Epithelial cell of prostate (primary cell): ENCODE results near the gene FREM1.

Experiments used
- DNase-seq: peaks from one replicate; pipeline ENCODE4 v3.0.0-alpha.2; 2011; ENCODE audit warnings: low read depth, low spot score
- H3K27ac ChIP-seq: fragments of 450-650 bp; 2 replicates; pipeline ENCODE4 v1.5.1; 2017; ENCODE audit warnings: mild to moderate bottlenecking

The FREM1 gene

DNA sequence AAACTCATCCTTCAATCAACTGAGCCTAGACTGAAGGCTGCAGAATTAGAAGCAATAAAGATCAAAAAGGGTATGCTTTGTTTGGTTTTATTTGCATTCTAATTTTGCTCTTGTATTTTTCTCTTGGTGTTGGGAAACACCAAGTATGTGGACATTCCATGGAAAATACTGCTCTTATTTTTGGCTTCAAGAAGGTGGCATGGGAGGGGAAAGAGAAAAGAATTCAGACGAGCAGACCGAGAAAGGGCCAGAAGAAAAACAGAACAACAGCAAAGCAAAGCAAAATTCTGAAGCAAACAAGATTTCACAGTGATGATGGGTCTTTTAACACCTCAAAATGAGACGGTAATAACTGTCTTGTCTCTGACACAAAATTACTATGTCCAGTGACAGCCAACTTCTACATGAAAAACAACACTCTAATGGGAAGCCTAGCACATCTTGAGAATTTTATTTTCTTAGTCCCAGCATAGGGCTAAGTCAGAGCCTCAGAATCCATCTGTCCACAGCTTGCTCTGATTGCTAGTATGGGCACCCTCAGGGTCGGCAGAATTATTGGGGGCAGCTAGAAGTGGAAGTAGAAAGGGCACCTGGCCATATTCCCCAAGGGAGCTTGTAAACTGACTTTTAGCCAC is 26.8 kb downstream of the FREM1 start:
- no peak overlapping the region for H3K27ac ChIP-seq
- no peak for DNase-seq

DNA sequence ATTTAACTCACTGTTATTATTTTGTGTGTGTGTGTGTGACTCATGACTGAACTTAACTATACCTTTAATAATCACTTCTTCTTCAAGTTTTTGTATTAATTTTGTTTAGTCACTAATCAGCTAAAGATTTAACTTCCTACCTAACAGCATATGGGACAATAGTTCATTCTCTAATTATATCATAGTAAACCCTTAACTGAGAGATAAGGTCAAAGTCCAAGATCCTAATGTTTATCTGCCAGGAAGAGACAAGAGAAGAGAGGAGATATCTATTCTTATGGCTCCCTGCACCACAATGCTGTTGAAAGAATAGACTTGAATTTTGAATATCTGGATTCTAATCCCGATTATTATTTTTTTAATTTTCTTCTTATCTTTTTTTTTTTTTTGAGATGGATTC is 28.1 kb downstream of the FREM1 start:
- no peak for DNase-seq

DNA sequence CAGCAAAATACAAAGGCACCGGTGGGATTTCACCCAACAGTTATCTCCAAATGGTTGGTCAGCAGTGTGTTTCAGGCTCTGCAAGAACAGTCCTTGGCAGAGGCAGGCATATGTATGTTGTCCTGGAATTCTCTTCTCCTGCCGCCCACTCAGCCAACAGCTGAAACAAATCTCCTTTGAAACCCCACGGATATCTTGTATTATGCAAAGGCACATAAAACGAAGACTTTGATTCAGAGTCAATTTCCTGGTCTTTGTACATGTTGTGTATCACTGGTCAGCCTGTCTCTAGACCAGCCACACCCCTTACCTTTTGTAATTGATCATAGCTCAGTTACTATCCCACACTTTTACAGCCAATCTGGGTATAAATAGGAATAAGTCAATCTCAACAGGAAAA is 29.2 kb downstream of the FREM1 start:
- H3K27ac ChIP-seq = no peak overlapping the region
- DNase-seq = no peak

More for the DNA sequence above, 28.1 kb downstream of the FREM1 start:
- H3K27ac ChIP-seq = no peak overlapping the region

DNA sequence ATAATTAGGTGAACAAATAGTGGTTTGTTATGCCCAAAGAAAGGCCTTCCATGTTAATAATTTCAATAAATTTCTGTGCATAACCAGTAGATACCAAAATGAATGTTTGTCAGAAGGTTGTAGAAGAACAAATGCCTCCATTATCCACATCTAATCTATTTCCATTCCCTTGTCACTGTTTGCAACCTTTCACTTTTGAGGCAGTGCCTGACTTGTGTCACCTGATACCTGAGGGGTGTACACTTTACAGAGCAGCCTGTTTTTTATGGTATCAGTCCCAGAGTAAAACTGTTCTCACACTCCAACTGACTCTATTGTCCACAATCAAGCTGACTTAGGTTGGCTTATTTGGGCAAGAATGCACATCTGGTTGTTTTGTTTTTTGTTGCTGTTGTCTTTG is 40.1 kb downstream of the FREM1 start:
- DNase-seq = no peak
- no peak overlapping the region for H3K27ac ChIP-seq

DNA sequence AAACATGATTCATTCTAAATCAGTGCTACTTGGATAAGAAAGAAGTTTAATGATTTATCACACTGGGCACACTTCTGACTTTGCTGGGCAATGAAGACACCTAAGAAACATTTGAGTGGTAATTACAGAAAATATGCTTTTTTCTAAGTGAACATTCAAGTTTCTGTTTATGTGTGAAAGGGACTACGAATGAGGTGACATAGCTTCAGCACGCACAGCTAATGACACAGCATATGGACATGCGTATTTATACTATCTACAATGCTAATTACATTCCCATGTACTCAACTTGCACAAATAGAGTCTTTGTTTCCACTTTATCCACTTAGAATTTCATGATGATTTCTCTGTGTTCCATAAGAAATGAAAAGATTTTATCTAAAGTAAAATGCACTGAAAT is 40.6 kb downstream of the FREM1 start:
- H3K27ac ChIP-seq = no peak overlapping the region
- no peak for DNase-seq

DNA sequence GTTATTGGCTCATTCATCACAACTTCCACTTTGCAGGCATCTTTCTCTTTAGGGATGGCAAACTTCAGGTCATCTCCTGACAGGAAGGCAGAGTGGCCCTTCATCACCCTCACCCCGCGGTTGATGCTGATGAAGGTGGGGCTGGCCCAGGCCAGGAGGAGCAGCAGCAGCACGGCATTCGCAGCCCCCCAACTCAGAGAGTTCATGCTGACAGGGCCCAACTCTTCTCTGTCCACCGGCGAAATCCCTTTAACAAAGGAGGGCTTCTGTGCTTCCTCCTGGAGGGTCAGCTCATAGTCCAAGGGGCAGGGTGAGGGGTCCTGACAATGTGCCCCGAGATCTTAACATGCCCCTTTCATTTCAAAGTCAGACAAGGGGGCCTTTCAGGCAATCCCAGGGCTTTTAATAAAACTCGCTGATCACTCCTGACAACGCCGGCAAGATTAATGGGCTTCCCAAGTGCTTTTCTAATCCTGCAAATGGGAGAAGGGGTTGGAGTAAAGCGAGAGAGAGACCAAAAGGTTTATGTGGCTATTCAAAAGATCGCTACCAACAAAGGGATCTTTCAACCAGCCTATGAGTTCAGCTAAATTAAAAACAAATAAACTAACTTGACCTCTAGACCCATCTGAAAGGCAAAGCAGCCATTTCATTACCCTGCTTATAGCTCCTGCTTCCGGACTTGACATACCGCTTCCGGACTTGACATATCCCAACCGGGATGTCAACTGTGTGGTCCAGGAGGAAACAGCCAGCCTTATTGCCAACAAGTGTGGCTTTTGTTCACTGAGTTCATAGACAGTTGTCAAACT is 41.2 kb downstream of the FREM1 start:
- no peak overlapping the region for H3K27ac ChIP-seq
- no peak for DNase-seq

DNA sequence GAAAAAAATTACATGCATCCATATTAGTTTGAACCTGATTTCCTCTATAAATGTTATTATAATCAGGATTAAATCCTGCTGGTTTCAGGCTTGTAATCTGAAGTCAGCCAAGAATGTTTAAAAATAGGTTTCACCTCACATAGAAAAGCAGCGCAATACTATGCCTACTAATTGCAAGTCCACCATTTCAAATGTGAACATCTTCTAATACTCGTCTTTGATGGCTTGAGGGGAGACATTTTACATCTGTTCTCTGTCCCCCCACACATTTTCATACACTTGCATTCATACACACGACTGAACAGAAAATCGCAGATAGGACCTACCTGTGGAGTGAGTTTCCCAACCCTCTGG is 41.8 kb downstream of the FREM1 start:
- no peak overlapping the region for H3K27ac ChIP-seq
- DNase-seq = no peak

DNA sequence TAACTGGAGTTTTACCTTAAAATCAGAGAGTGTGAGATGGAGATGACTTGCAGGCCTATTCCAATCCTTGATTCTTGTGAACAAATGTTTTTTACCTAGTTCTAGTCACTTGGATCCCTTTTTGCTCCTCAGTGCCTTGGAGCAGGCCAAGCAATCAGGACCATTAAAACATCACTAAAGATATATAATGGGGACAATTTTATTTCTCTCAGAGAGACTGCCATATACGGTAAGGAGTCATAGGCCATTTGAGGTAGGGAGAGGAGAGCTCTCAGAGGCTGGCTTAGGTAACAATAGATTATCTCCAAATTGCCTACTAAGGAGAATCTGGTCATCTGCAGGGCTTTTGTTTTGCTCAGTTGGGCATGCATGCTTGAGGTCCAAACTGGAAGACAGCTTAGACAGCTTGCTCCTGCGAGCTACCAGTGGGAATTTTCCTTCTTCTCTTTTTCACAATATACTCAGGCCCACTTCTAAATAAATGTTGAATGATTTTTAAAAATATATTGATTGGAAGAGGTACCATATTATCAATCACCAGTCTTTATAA is 44.0 kb downstream of the FREM1 start:
- DNase-seq = no peak
- no peak overlapping the region for H3K27ac ChIP-seq

DNA sequence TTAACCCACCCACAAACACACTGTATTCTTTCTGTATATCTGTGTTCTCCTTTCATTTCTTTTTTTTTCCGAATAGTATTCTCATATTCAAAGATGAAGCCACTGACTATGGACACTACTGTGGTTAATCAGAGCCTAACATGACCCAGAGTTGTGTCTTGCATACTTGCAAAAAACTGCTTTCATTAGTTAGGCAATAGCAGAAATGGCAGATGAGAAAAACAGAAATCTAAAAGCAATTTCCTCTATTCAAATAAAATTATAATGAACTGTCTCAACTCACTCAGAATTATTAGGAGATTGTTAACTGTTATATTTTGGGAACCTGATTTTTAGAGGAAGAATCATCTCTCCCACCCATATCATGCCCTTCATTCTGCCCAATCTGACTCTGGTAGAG is 45.9 kb downstream of the FREM1 start:
- no peak overlapping the region for H3K27ac ChIP-seq
- no peak for DNase-seq

DNA sequence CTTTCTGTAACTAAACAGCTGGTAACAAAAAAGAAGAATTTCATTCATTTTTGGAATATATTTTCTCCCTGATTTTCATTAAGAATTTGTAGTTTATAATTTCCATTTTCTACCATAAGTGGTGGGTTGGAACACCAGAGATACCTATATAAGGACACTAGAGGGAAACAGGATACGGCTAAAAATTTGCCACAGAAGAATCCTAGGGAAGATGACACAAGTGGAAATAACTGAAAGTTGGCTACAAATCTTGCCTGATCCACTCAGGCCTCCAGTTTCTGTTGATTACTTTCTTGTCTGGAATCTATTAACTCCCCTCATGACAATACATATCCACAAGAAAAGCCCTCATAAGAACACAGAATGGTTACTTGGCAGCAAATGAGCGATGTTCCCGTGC is 46.8 kb downstream of the FREM1 start:
- H3K27ac ChIP-seq = no peak overlapping the region
- no peak for DNase-seq

DNA sequence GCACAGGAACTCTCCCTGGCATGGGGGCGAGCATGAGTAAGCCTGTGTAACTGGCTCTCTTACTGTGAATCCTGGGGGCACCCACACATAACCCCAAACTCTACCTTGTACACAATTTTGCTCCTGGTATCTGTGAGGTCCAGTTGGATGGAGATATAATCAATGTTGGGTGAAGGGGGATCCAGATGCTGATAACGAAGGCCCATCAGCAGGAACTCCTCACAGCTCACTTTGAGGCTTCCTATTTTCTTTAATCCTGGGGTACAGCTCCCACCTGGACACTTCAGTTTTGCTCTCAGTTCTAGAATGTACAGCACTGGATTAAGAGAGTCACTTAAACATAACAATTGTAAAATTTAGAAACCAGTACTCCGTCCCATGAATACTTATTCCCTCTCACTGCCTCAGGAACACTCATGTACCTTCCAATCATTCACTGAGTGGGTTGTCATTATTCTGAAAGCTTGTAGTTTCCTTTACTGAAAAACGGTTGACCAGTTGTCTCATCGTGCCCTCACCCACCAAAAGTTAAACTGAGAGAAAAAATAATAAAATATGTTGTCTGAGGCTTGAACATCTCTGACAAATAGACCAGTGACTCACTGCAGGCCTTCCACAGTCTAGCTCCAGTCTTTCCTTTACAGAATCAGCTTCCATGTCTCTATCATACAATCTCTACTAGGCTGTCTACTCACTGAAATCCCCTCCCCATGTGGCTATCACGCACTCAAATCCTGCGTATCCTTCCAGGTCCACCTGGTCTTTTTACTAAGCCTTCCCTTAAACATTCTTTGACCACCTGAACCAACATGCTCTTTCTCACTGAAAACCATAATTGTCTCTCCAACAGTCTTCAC is 52.6 kb downstream of the FREM1 start:
- no peak overlapping the region for H3K27ac ChIP-seq
- DNase-seq = no peak

DNA sequence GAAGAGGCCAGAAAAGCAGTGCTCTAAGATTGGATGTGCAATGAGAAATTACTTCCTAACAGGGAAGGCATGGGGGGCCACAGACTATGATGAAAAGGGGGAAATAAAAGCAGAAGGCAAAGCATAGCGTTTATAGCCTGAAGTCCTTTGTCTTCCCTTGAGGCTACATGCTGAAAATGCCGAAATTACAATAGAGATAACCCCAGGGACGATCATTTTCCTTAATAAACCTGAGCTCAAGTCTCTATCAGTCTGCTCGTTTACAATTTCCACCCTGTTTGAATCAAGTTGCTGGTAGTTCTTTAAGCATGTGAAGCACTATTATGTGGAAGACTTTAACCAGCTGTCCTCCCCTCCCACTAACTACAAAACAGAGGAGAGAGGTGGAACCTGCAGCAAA is 60.4 kb downstream of the FREM1 start:
- no peak overlapping the region for H3K27ac ChIP-seq
- DNase-seq = no peak

DNA sequence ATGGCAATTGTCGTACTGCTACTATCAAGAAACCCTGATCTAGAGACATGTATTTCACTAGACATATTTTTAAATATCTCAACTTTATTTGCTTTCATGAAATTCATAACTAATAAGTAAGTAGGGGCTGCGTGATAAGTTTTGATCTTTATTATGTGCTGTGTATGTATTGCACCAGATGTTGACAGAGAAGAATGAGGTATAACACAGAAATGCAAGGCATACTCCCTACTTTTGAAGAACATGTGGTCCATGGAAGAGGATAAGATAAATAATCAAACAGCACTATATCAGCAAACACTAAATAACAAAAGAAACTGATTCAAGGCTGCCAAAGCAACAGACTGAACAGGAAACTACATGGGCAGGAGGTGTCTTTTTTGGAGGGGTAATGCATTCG is 60.9 kb downstream of the FREM1 start:
- DNase-seq = no peak
- H3K27ac ChIP-seq = no peak overlapping the region

DNA sequence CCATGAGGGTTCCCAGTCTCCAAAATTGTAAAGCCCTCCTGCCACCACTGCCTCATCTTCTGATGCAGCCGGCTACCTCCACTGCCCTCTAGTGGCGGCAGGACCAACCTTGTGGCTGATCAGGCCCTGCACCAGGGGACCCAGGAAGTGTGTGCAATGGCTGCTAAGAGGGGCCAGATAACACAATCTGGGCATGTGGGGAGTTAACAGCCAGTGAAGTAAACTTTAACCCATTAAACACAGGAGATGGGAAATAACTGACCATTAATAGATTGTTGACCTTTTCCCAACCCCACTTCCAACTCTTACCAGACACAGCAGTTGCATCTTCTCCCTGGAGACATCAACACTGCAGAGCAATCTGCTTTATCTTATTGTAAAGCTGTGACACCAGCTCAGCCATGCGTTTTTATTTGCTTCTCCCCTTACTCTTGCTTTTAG is 63.3 kb downstream of the FREM1 start:
- peak; percentile 8 for DNase-seq
- no peak overlapping the region for H3K27ac ChIP-seq

DNA sequence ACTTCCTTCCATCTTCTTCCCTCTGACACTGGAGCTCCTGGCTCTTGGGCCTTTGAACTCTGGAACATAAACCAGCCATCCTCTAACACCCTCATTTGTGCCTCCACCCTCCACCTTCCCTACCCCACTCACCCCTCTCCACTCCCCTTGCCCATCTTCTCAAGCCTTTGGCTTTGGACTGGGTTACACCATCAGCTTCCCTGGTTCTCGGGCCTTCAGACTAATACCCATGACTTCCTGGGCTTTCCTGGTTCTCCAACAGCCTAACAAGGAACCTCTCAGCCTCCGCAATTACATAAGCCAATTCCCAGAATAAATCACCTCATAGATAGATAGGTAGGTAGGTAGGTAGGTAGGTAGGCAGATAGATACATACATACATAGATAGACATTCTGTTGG is 67.1 kb downstream of the FREM1 start:
- DNase-seq = no peak
- H3K27ac ChIP-seq = no peak overlapping the region

DNA sequence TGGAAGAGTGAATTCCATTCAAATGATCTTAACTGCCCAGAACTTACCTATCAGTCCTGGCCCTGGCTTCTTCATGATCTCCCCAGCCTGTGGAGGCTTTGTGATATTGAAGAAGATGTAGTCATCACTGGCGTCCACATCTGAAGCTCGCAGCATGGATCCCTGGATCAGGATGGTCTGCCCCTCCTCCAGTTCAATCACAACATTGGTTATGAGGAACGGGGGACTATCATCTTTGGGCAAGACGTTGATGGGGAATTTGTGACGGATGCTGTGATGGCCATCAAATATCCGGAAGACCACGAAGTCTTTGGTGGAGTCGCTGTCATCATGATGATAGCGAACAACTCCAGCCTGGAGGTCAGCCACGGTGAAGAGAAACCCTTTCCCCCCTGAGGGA is 68.0 kb downstream of the FREM1 start:
- no peak for DNase-seq
- no peak overlapping the region for H3K27ac ChIP-seq

DNA sequence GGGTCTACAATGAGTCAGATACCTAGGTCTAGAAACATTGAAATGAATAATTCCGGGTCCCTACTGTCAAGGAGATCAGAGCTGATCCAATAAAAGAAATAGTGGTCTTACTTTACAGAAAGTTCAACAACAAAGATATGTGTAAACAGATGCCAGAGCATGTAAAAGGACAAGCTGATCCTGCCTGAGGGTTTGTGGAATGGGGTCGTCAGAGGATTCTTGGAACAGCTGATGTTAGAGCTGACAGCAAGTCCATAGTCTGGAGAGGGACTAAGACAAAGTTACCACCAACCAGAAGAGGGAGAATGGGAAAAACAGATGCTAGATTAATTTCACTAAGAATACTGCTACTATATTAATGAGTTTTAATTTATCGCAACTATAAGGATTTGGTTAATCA is 71.5 kb downstream of the FREM1 start:
- H3K27ac ChIP-seq = no peak overlapping the region
- DNase-seq = no peak

DNA sequence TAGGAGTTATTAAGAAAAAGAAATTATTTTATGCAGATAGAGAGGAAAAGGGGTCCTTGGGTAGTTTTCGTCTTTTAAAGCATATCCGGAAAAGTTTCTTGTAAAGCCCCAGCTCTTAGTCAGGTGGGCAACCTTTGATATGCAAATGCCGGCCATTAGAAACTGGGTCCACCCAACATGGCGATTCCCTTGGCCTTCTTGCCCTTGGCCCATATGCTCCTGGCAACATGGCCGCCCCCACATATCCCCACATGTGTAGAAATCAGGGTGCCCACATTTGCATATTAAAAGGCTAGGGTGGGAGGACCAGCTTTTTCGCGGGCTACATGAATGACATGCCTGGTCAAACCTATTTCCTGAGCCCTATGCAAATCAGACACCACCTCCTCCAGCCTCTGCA is 73.3 kb downstream of the FREM1 start:
- no peak for DNase-seq
- no peak overlapping the region for H3K27ac ChIP-seq

DNA sequence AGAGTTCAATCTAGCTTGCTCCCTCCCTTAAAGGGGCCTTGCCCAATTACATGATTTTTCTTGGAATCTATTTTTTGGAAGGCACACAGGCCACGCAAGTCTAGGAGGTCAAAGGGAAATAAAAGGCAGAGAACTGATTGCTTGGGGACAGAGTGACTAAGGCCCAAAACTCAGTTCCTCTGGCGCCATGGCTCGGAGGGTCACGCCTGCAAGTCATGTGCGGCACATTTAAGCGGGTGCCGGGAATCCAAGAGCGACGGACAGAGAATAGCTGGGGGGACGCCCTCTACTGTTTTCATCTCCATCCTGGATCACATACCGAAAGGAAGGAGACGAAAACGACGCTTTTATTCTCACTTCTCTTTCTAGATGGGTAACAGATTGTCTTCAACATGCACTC is 78.6 kb downstream of the FREM1 start:
- no peak for DNase-seq
- H3K27ac ChIP-seq = no peak overlapping the region

DNA sequence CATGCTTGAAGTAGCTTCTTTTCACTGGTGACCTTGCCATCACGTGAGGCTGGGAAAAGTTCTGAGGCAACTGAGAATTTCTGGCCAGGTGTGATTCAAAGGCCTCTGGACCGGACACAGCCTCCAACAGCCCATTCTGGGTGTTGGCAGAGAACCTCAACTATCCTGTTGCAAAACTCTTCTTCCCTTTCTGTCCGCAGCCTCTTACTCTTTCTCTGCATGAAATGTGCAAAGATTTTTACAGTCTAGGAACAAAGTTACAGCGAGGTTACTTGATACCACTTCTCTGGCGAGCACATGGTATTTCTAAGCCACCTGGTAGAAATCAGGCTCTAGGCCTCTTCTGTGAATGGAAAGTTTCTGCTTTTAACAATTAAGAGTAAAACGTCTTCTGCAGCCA is 79.2 kb downstream of the FREM1 start:
- no peak for DNase-seq
- H3K27ac ChIP-seq = no peak overlapping the region

DNA sequence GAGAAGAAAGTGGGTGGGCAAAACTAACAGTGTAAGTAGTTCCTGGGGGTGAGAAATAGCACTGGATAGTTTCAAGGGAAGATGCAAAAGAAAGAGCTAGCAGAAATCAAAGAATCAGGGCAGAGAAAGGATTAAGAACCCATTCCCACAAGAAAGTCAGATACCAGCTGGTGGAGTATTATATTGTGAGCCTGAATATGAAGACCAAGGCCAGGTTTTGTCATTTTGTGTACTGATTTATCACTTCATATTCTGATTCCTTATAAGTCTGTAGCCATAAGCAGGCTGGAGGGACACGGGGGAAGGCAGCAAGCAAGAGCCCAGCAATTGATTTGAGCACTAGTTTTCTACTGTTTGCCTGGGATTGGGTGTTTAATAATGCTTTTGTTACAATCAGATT is 80.2 kb downstream of the FREM1 start:
- H3K27ac ChIP-seq = no peak overlapping the region
- DNase-seq = no peak
